IPS DF 4.7 (cell line): ENCODE results near the gene HEXIM1.
"Not testable (repeated sequence)": the region's sequence is repeated elsewhere in the genome, so short reads cannot be mapped to it uniquely, and the experiment has no call there.

Experiments used
- DNase-seq: peaks from one replicate; pipeline ENCODE4 v3.0.0-alpha.2; 2013; ENCODE audit warnings: low spot score; ENCODE audit errors: extremely low read depth

HEXIM1 gene

DNA sequence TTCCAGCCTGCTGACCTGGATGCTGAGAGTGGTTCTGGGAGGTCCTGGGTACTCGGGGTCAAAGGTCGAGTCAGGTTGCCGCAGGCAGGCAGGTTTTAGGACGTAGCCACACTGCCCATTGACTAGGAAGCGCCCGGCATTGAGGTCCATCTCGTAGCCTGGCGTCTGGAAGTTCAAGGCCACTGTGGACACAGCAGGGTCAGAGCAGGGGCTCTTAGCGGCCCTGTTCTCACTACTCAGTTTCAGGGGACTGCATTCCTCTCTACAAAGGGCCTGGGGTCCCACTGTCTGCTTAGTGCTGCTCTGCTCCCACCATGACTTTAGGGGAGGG lies 34.9 kb upstream of the HEXIM1 start:
- DNase-seq, result no peak

DNA sequence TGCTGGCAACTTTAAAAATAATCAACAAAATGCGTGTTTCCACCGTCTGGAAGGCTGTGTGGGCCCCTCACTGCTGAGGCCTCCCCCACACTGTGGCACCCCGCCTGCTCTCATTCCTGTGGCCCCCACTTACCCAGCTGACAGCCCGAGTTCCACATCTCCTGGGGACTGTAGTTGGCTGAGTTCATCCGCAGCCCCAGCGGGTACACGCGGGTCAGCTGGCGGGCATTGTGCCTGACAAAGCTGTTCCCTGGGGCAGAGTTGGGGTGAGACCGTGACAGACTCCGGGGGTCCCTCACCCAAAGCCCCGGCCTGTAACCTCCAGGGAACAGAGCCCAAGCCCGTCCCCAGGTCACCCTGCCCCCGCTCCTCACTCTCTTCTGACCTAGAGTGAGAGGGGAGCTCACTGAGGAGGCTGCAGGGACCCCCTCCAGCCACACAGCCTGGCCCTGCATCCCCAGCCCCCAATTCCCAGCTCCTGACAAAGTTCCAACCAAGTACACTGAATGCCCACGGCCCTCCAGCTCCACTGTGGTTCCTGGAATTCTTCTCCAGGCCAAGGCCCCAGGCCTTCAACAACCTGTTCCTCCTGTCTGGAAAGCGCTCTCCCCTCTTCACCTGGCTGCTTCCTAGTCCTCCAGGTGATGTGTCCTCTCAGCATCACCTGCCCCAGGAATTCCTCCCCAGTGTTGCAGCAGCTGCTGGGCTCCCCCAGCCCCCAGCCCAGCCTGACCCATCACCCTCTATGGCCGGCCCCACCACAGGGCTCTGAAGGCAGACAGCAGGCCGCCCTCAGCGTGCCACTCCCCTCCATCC lies 34.0 kb upstream of the HEXIM1 start:
- no peak for DNase-seq

- no peak for DNase-seq
Observed at GRCh38 chr17:45115015-45115625, 33.2 kb upstream of the HEXIM1 start.

GRCh38 chr17:45115871-45116270 lies 32.4 kb upstream of the HEXIM1 start:
- DNase-seq, result no peak

DNA sequence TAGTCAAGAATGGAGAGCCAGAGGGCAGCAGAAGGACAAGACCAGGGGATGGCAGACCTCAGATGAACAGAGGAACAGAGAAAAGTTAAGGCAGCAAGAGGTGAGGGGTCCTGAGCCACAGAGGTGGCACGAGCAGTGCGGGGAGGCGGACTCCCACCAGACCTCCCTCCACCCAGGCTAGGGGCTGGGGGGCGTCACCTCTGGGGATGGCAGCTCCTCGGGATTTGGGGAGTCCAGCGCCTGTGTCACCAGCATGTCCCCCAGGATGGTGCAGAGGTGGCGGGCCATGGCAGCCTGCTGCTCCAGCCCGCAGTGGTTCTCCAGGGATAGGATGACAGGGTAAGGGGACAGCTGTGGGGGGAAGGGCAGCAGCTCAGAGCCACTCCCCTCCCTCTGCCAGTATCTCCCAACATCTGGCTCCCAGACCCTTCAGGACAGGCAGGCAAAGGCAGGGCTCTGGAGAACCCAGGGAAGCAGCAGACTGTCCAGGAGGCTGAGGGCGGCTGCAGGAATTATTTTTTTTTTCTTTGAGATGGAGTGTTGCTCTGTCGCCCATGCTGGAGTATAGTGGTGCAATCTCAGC lies 31.8 kb upstream of the HEXIM1 start:
- DNase-seq, result no peak

DNA sequence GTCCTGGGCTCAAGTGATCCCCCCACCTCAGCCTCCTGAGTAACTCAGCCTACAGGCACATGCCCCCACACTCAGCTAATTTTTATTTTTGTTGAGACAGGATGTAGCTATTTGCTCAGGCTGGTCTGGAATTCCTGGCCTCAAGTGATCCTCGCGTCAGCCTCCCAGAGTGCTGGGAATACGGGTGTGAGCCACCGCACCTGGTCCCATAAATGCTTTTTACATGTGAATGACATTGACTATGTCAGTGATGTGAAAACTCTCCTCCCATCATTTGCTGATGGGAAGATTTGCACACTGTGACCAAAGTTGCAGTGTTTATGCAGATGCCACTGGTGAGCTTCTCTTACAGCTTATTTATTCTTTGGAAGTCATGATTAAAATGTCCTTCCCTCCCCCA lies 30.9 kb upstream of the HEXIM1 start:
- no peak for DNase-seq

- DNase-seq, result no peak
Observed at GRCh38 chr17:45117848-45118646, 30.2 kb upstream of the HEXIM1 start.

GRCh38 chr17:45118691-45119090 lies 29.6 kb upstream of the HEXIM1 start:
- no peak for DNase-seq

- DNase-seq, result no peak
Observed at GRCh38 chr17:45119964-45120363, 28.3 kb upstream of the HEXIM1 start.

DNA sequence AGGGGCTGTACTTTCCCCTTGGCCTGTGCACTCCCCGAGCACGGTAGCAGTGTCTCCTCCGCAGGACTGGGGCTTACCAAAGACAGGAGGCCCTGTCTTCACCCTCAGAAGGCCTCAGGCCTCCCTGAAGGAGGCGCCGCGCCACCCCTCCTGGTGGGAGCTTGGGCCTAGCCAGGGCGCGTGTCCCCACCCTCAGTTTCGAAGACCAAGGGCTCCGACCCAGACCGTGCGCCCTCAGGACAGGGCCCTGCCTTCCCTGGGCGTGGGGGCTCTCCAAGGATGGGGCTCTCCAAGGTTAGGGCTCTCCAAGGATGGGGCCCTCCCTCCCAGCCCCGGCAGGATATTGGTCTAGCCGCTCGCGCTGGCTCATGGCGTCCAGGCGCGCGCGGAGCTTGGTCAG lies 27.7 kb upstream of the HEXIM1 start:
- no peak for DNase-seq

GRCh38 chr17:45121055-45121454 lies 27.2 kb upstream of the HEXIM1 start:
- no peak for DNase-seq

GRCh38 chr17:45123076-45123770 lies 25.1 kb upstream of the HEXIM1 start:
- no peak for DNase-seq

GRCh38 chr17:45123930-45124796 lies 24.1 kb upstream of the HEXIM1 start:
- no peak for DNase-seq

DNA sequence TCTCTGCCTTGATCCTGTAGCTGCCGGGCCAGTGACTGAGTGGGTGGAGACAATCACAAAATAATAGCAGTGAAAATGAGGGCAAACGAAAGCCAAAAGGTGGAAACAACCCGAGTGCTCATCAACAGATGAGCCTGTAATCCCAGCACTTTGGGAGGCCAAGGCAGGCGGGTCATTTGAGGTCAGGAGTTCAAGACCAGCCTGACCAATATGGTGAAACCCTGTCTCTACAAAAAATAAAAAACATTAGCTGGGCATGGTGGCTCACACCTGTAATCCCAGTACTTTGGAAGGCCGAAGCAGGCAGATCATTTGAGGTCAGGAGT lies 23.5 kb upstream of the HEXIM1 start:
- DNase-seq, result not testable (repeated sequence)

DNA sequence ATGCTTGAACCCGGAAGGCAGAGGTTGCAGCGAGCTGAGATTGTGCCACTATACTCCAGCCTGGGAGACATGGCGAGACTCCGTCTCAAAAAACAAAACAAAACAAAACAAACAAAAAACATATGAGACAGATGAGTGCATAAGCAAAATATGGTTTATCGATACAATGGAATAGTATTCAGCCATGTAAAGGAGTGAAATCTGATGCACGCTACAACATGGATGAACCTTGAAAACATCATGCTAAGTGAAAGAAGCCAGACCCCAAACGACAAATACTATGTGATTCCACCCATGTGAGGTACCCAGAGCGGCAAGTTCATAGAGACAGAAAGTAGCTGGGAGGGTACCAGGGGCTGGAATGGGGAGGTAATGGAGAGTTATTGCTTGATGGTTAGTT lies 22.8 kb upstream of the HEXIM1 start:
- DNase-seq, result no peak

DNA sequence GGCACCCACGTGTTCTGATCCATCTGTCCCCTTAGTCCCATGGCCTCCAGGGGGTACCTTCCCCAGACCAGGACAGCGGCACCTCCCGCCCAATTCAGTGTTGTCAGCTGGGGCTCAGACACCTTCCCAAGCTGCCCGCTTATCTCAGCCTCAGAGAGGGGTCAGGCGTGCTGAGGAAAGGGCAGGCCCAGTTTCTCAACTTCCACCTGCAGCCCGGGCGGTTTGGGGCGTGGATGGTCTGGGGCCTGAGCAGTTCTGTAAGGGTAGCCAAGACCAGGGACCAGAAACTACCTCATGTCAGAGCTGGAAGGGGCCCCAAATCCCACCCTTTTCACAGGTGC lies 21.1 kb upstream of the HEXIM1 start:
- DNase-seq, result no peak

DNA sequence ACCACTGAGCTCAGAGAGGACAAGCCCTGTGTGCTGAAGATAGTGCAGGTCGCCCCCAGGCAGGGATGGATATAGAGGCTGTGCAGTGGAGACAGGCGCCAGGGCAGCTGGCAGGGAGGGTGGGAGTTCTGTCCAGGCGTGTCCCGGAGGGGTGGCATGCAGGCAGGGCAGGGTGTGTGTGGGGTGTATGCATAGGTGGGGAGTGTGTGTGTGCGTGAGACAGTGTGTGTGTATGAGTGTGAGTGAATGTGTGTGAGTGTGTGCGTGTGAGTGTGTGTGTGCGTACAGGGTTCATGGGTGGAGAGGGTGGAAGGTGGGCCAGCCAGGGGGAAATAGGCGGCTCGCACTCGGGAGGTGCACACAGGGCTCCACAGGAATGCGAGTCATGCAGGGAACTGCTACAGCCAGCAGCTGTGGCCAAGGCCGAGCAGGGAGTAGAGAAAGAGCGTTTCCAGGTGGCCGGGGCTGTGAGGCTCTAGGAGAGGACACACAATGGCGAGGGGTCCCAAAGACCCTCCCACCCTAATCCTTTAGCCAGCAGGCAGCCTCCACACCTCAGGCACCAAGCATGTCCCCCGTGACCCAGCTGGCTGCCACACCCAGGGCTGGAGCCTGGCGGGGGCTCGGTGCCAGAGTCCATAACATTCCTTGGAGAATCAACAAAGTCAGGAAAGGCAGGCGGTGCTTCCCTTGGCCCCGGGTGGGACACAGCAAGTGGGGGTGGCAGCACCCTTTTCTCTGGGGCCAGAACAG lies 20.6 kb upstream of the HEXIM1 start:
- no peak for DNase-seq

DNA sequence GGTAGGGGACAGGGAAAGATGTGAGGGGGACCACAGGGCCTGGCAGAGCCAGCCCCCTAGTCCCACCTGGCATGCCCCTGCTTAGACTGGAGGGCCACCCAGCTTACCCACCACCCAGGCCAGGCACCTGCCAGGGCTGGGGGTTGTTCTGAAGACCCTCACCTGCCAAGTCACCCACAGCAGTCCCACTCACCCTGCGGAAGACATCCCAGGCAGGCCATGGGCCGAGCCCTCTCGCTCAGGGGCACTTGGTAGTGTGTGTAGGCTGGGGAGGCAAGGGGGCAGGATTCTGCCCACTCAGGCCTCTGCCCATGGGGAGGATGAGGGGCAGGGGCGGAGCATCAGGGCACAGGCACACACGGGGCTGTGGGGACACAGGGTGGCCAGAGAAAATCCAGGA lies 19.9 kb upstream of the HEXIM1 start:
- no peak for DNase-seq

GRCh38 chr17:45128989-45129388 lies 19.3 kb upstream of the HEXIM1 start:
- DNase-seq, result no peak

DNA sequence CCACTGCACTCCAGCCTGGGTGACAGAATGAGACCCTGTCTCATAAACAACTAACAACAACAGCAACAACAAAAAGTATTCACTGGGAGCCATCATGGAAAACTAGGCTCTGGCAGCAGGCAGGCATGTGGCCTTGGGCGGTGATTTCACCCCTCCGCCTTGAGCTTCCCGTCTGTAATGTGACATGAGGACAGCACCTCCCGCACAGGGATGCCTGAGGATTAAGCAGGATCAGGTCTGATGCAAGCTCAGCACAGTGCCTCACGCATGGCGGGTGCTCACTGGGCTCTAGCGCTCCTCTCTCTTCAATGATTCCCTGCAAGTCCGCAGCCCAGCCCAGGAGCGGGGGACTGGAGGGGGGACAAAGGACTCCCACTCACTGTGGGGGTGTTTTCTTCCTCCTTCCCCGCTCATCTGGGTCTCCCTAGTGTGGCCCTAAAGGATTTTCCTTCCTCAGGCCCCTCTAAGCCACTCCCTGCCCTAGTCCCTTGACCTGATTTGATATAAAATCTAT lies 18.8 kb upstream of the HEXIM1 start:
- no peak for DNase-seq
